Measurements from ENCODE around the gene TEP1. TPM values are rescaled to one million over a fixed set of nuclear protein-coding genes. Genes with fewer than 3 reads are reported as not detected.
"Not testable (repeated sequence)": the region's sequence is repeated elsewhere in the genome, so short reads cannot be mapped to it uniquely, and the experiment has no call there.

Gene TEP1
- total RNA-seq = 10 to 100 TPM; 36.6 to 86.1 TPM

DNA sequence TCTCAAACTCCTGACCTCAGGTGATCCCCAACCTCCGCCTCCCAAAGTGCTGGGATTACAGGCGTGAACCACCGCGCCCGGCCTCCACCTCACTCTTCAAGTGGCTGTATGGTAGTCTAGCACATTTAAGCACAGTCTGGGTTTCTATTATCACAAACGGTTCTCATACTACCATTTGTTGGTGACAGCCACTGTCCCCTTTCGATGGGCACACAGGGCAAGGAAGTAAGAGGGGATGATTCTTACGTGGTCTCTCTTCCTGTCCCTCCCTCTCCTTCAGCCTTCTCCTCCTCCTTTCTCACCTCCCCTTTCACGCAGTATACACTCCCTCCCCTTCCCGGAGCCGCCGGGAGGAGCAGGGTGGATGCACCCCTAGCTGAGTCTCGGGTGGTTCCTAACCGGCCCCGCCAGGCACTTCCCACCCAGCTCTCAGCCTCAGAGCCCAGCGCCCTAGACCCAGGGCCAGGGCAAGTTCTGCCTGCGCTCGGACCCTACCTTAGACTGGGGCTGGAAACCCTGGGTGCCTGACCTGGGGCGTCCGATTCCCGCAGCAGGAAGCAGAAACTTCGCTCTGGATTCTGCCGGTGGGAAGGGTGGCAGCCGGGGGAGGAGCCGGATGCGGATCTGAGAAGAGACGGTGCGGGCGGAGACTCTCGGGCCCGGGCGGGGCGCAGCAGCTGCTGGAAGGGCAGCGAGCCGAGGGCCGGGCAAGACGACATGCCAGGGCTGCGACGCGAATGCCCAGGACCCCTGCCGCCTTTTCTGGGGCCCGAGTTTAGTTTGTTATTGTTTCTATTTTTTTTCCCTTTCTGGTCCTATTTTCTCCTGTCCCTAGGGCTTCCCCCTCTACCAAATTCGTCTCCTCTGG, at the start of gene TEP1:
TEP1 (minus strand) TSS at position 626 of the 868 bp plus-strand sequence. CDS start 5,062 bp downstream, outside the sequence.
- no peaks in the 10 kb centered on the region for H3K9me3 Mint-ChIP-seq
- H3K4me3 Mint-ChIP-seq = peak within 1 kb of the TSS; percentile 95
- peak; percentile 84 for ATAC-seq (replicated peaks)
- peaks cover 30% of the 10 kb centered on the region for H3K4me1 Mint-ChIP-seq
- H3K27ac Mint-ChIP-seq = peak within 1 kb of the TSS; percentile 97
- H3K36me3 Mint-ChIP-seq (ENCODE audit: low read depth) = peaks cover 35% of the 10 kb centered on the region
- H3K27me3 Mint-ChIP-seq = no peaks in the 10 kb centered on the region

DNA sequence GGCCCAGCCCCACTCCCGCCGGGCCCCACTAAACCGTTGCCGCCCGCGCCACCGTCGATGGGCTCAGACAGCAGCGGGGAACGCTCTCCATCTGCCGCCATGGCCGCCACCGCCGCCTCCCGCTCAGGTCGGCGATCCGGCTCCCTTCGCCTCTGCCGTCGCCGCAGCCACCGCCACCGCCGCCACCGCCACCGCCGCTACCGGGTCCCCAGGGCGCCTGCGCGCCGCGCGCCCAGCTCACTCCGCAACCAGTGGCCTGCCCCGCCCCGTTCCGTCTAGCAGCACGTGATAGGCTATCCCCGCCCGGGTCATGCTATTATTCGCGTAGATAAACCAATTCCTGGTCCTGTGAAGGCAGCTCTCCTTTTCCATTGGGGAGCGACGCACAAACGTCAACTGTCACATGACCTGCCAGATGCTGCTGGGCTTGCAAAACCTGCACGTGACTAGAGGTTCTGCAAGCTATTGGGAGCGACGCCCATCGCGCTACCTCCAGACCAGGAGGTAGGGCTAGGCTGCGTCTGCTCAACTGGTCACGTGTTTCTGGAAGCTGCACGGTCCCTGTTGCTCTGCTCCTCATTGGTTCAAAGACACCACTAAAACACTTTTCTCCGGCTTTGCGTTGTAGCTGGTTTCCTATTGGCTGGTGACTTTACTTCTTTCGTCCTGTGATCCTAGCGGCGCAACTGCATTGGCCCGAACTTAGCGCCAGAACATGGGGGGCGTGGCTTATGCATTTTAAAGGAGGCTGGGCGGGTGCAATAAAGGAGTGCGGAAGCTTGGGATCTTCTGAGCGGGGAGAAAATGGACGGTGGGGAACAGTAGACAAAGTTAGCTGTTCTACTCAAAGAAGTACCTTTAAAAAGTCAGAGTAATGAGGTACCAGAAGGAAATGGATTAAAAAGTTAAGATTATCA, 48.2 kb upstream of the TEP1 start, which contains the start of gene PIP4P1:
PIP4P1 (minus strand) TSS at position 210 of the 917 bp plus-strand sequence; CDS start at position 101, 109 bp downstream.
- ATAC-seq (replicated peaks) = peak; percentile 95
- Mint-ChIP-seq H3K27ac (peak within 1 kb of the TSS; percentile 86), H3K27me3 (no peaks in the 10 kb centered on the region), H3K36me3 (ENCODE audit: low read depth) (peaks cover 7% of the 10 kb centered on the region), H3K4me1 (peaks cover 18% of the 10 kb centered on the region), H3K4me3 (peak within 1 kb of the TSS; percentile 70), H3K9me3 (no peaks in the 10 kb centered on the region)

DNA sequence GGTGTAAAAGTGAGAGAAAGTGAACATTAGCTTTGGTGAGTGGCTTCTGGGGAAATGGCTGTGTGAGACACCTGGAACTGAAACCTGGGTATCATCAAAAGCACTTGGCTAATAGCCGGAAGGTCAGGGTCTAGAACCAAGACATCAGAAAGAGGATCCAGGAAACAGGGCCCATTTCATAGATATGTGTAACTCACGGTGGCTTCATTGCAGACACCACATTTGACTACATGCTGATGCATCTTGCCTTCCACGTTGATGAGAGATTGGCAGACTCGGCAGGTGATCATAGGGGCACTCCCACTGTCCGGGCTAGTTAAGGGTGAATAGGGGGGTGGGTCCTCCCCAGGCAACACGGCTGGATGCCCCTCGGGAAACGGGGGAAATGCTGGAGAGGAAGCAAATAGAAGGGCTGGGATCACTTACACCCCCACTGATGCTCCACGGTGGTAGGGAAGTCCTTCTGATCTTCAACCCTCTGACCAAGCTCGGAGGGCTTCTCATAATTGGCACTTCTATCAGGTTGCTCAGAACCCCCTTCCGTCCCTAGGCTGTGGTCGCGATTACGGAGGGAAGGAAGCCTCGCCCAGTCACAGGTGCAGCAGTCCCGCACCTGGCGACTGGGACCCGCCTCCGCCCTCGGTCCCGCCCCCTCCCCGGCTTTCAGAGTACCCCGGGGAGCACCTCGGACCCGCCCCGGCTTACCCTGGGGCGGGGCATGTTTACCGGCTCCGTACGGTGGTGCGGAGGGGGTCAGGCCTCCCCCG, 47.3 kb upstream of the TEP1 start:
- Mint-ChIP-seq H3K27ac (peak overlapping the region; percentile 86), H3K4me3 (peak overlapping the region; percentile 70), H3K27me3 (no peaks in the 10 kb centered on the region), H3K9me3 (no peaks in the 10 kb centered on the region), H3K36me3 (ENCODE audit: low read depth) (peaks cover 7% of the 10 kb centered on the region), H3K4me1 (peaks cover 18% of the 10 kb centered on the region)
- no peak for ATAC-seq (replicated peaks)

DNA sequence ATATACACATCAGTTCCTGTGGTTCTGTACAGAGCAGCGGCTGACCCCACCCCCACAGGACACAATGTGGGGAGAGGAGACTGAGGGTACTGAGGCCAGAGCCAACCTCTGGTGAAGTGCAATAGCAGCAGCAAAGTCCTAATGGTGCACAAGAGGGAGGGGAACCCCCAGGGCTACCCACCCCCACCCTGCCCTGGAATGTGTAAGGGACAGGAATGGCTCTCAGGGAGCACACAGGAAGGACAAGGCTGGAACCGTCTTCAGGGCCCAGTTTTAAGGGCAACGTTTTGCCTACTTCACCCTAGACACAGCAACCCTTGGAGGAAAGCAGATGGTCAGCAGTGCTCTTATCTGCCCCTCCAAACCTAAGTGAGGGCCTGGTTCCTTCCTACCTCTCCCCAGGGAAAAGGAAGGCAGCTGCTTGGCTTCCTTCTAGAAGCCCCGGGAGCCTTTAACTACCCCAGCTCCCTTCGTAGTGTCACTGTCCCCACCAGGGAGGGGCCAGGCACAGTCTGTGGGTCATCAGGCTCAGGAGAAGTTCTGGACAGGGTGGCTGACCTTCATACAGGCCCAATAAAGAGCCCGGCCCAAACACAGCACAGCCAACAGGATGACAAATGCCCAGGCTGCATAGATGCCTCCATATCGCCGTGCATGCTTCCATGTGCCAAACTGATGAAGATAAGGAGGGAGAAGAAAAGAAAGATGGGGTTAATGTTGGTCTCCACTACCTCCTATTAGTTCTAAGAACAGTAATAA, 44.9 kb upstream of the TEP1 start:
- Mint-ChIP-seq H3K9me3 (no peaks in the 10 kb centered on the region), H3K4me3 (no peak overlapping the region), H3K4me1 (peaks cover 18% of the 10 kb centered on the region), H3K36me3 (ENCODE audit: low read depth) (peaks cover 7% of the 10 kb centered on the region), H3K27me3 (no peaks in the 10 kb centered on the region), H3K27ac (peak overlapping the region; percentile 7)
- no peak for ATAC-seq (replicated peaks)

DNA sequence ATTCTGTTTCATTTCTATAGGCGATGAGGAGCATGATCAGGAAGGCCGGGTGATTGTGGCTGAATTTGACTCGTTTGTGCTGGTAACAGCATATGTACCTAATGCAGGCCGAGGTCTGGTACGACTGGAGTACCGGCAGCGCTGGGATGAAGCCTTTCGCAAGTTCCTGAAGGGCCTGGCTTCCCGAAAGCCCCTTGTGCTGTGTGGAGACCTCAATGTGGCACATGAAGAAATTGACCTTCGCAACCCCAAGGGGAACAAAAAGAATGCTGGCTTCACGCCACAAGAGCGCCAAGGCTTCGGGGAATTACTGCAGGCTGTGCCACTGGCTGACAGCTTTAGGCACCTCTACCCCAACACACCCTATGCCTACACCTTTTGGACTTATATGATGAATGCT, 43.7 kb upstream of the TEP1 start:
- Mint-ChIP-seq H3K4me1 (peaks cover 18% of the 10 kb centered on the region), H3K27ac (peak overlapping the region; percentile 7), H3K4me3 (no peak overlapping the region), H3K9me3 (no peaks in the 10 kb centered on the region), H3K27me3 (no peaks in the 10 kb centered on the region), H3K36me3 (ENCODE audit: low read depth) (peaks cover 7% of the 10 kb centered on the region)
- no peak for ATAC-seq (replicated peaks)

DNA sequence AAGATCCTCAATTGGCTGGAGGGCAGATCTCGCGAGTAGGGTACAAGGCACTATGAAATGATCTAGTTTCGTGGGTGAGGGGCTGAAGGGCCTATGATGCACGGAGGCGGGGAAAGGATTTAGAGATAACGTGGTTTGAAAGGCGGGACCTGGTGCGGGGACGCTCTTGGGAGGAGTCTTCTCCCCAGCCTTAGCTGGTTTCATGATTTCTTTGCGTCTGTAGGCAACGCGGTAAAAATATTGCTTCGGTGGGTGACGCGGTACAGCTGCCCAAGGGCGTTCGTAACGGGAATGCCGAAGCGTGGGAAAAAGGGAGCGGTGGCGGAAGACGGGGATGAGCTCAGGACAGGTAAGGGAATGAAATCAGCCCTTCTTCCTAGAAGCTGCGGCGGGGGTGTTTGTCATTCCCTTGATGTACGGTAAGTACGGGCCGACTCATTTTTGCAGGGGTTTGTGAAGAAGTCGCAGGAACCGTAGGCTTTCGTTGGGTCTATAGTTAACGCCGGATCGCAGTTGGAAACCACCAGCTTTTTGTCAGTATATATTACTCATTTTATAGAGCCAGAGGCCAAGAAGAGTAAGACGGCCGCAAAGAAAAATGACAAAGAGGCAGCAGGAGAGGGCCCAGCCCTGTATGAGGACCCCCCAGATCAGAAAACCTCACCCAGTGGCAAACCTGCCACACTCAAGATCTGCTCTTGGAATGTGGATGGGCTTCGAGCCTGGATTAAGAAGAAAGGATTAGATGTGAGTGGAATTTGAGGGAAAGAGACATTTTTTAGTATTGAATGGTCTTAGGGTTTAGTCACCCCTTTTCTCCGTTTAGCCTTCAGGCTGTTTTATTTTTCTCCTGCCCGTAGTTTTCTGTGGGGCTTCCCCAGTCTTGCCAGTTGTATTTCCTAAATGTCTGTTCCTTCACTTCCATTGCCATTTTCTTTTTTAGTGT, 42.3 kb upstream of the TEP1 start:
- Mint-ChIP-seq H3K36me3 (ENCODE audit: low read depth) (no peaks in the 10 kb centered on the region), H3K27me3 (no peaks in the 10 kb centered on the region), H3K4me1 (peaks cover 18% of the 10 kb centered on the region), H3K27ac (no peak overlapping the region), H3K4me3 (no peak overlapping the region), H3K9me3 (no peaks in the 10 kb centered on the region)
- peak; percentile 67 for ATAC-seq (replicated peaks)

DNA sequence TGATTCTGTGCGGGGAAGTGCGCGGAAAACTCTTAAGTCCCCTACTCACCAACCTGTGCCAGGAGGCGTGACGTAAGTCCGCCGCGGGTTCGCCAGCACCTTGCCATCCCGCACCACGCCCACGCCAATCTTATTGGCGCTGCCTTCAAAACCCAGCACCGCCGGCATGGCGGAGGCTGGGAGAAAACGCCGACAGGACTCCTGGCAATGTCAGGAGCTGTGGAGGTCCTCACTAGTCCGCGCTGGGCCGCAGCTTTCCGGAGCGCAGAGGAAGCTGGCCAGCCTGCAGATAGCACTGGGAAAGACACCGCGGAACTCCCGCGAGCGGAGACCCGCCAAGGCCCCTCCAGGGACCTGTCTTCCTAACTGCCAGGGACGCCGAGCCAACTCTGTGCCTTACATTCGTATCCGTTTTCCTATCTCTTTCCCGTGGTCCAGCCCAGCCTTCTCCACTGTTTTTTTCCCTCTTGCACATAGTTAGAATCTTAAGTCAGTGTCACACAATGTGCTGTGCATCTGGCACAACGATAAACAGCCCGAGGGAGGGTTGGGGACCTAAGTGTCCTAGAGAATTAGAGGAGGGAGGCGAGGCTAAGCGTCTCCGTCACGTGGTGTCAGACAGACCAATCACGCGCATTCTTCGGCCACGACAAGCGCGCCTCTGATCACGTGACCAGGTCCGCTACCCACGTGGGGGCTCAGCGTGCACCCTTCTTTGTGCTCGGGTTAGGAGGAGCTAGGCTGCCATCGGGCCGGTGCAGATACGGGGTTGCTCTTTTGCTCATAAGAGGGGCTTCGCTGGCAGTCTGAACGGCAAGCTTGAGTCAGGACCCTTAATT, 41.4 kb upstream of the TEP1 start, which contains the start of the genes APEX1 and OSGEP:
APEX1 (plus strand) TSS at position 711 of the 839 bp plus-strand sequence. CDS start 420 bp downstream, outside the sequence.
OSGEP (minus strand) TSS at position 297 of the 839 bp plus-strand sequence; CDS start at position 168, 129 bp downstream.
- peak; percentile 89 for ATAC-seq (replicated peaks)
- H3K4me3 Mint-ChIP-seq = no peak within 1 kb of the TSS
- H3K27me3 Mint-ChIP-seq = no peaks in the 10 kb centered on the region
- H3K4me1 Mint-ChIP-seq = peaks cover 9% of the 10 kb centered on the region
- H3K9me3 Mint-ChIP-seq = no peaks in the 10 kb centered on the region
- no peak within 1 kb of the TSS for H3K27ac Mint-ChIP-seq
- H3K36me3 Mint-ChIP-seq (ENCODE audit: low read depth) = no peaks in the 10 kb centered on the region

DNA sequence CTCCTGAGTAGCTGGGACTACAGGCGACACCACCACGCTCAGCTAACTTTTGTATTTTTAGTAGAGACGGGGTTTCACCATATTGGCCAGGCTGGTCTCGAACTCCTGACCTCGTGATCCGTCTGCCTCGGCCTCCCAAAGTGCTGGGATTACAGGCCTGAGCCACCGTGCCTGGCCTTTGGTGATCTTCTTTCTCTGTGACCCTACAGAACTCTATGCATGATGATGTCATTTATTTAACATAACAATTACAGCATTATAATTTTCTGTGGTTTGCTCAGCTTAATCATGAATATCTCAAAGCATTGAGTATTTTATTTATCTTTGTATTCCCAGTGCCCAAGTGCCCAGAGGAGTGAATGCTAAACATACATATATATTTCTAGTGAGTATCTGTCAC, 39.5 kb upstream of the TEP1 start:
- H3K4me3 Mint-ChIP-seq = peak overlapping the region; percentile 34
- not testable (repeated sequence) for H3K4me1 Mint-ChIP-seq; H3K36me3 Mint-ChIP-seq (ENCODE audit: low read depth); H3K27ac Mint-ChIP-seq; H3K9me3 Mint-ChIP-seq; H3K27me3 Mint-ChIP-seq; ATAC-seq (replicated peaks)

DNA sequence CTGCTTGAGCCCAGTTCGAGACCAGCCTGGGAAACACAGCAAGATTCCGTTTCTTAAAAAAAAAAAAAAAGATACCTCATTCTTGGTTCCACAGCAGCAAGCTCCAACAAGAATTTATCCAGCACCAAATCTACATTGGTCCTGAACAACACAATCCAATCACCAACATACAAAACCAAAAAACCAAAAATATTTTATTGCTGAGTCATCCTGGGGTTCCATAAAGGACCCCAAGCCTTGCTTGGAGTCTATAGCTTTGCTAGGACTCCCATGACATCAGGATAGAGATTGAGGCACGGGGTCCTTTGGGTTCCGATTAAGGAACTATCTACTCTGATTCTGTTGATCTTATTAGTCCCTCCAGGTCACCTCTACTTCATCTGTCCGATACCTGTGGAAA, 33.6 kb upstream of the TEP1 start:
- Mint-ChIP-seq H3K4me1 (no peaks in the 10 kb centered on the region), H3K27me3 (no peaks in the 10 kb centered on the region), H3K27ac (peak overlapping the region; percentile 6), H3K4me3 (no peak overlapping the region), H3K36me3 (ENCODE audit: low read depth) (no peaks in the 10 kb centered on the region), H3K9me3 (no peaks in the 10 kb centered on the region)
- no peak for ATAC-seq (replicated peaks)

DNA sequence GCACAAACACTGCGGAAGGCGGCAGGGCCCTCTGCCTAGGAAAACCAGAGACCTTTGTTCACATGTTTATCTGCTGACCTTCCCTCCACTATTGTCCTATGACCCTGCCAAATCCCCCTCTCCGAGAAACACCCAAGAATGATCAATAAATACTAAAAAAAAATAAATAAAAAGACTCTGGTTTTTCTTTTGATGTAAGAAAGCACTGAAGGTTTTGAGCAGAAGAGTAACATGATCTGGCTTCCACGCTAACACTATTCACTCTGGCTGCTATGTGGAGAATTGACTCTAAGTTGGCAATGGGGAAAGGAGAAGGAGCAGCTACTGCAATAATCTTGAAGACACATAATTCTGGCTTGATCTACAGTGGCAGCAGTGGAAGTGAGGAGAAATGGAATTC, 30.3 kb upstream of the TEP1 start:
- not testable (repeated sequence) for H3K36me3 Mint-ChIP-seq (ENCODE audit: low read depth); H3K4me3 Mint-ChIP-seq; H3K27ac Mint-ChIP-seq; H3K27me3 Mint-ChIP-seq; H3K9me3 Mint-ChIP-seq; ATAC-seq (replicated peaks)
- H3K4me1 Mint-ChIP-seq = peaks cover 18% of the 10 kb centered on the region

DNA sequence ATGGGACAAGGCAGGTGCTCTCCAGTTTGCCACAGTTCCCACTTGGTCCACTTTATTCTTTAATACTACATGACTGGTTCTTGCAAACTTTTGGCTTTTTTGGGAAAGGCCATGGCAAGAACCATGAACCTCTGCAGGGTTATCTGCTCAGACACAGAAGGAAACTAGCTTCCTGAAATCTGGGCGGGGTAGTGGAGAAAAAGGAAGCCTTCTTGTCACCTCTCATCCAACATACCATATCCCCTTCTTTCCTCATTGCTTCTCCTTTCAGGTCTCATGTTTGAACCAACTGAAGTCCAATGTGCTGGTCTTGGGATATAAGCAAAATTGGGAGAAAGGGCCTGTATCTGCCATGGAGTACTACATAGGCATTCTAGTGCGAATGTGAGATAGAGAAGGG, 28.2 kb upstream of the TEP1 start:
- peak overlapping the region; percentile 76 for H3K27ac Mint-ChIP-seq
- H3K4me3 Mint-ChIP-seq = peak overlapping the region; percentile 38
- H3K27me3 Mint-ChIP-seq = no peaks in the 10 kb centered on the region
- H3K4me1 Mint-ChIP-seq = peaks cover 18% of the 10 kb centered on the region
- H3K9me3 Mint-ChIP-seq = no peaks in the 10 kb centered on the region
- no peaks in the 10 kb centered on the region for H3K36me3 Mint-ChIP-seq (ENCODE audit: low read depth)
- ATAC-seq (replicated peaks) = no peak

DNA sequence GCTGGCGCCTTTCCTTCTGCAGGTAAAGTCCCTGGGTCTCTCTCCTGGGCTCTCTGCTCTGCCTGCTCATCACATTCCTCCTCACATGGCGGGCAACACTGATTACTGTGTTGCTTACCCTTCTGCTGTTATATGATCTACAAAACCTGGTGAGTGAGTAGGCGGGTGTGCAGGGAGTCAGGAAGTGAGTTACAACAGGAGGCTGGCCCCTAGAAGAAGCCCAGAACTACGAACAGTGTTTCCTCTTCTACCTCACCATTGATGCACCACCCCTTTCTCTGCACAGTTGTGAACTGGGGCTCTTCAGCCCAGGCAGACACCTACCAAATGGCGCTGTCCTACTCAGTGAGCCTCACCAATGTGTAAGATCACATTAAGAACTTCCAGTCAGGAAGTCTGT, 27.6 kb upstream of the TEP1 start:
- Mint-ChIP-seq H3K27me3 (no peaks in the 10 kb centered on the region), H3K4me1 (peaks cover 18% of the 10 kb centered on the region), H3K27ac (peak overlapping the region; percentile 76), H3K9me3 (no peaks in the 10 kb centered on the region), H3K36me3 (ENCODE audit: low read depth) (no peaks in the 10 kb centered on the region), H3K4me3 (peak overlapping the region; percentile 38)
- ATAC-seq (replicated peaks) = peak; percentile 99

Data from activated T-helper 17 cell treated with anti-CD3 and anti-CD28 coated beads, Interleukin-2, amount 50 U/mL, for 72 hours (primary cell).